A673 (cell line): ENCODE measurements around the gene GLCE.

Experiments used
- CTCF ChIP-seq: fragments of 300-800, 200-600 bp; sonication (generic); conservative IDR thresholded peaks from 2 replicates; pipeline ENCODE4 v1.5.1; 2017; ENCODE audit warnings: low read depth, mild to moderate bottlenecking, antibody characterized with exemption, low read length, moderate library complexity, mixed read lengths
- EZH2 ChIP-seq: fragments of 200-600 bp; sonication (generic); IDR thresholded peaks from 2 replicates; pipeline ENCODE4 v1.6.1; 2017; ENCODE audit warnings: borderline replicate concordance, low read depth, mild to moderate bottlenecking, mixed read lengths, antibody characterized with exemption, low read length; ENCODE audit not compliant: poor library complexity, severe bottlenecking

GRCh38 chr15:69272139-69272538 lies 111.7 kb downstream of the GLCE start:
- TF ChIP-seq CTCF (no peak), EZH2 (no peak)
